GM23338 (cell line): Measurements from ENCODE around the gene C4orf17. TPM values are rescaled to one million over a fixed set of nuclear protein-coding genes. Genes with fewer than 3 reads are reported as not detected.

Experiments used
- ATAC-seq: fragments of 200-7000 bp; cut with Tn5 transposase; 3 replicates; pipeline ENCODE4 v1.9.1; 2020
- DNase-seq: peaks from one replicate; pipeline ENCODE4 v3.0.0-alpha.2; 2015; ENCODE audit warnings: low spot score
- H2AFZ ChIP-seq: fragments of 200-600 bp; sonication (generic); 2 replicates; pipeline ENCODE4 v1.8.0; 2016; ENCODE audit warnings: antibody characterized with exemption, mild to moderate bottlenecking, moderate library complexity
- H3F3A ChIP-seq: fragments of 200-600 bp; sonication (generic); replicated peaks from 2 replicates; pipeline ENCODE4 v1.8.0; 2017; ENCODE audit warnings: antibody characterized with exemption, mixed run types, low read depth
- H3K27ac ChIP-seq: fragments of 200-600 bp; sonication (generic); 2 replicates; pipeline ENCODE4 v1.6.1; 2016; ENCODE audit warnings: low read depth
- H3K27me3 ChIP-seq: fragments of 200-600 bp; sonication (generic); 2 replicates; pipeline ENCODE4 v1.8.0; 2016; ENCODE audit warnings: mild to moderate bottlenecking, mixed run types, moderate library complexity; ENCODE audit not compliant: insufficient read depth
- H3K36me3 ChIP-seq: fragments of 200-600 bp; sonication (generic); 2 replicates; pipeline ENCODE4 v1.8.0; 2016; ENCODE audit warnings: mild to moderate bottlenecking; ENCODE audit not compliant: insufficient read depth
- H3K4me1 ChIP-seq: fragments of 200-600 bp; sonication (generic); 2 replicates; pipeline ENCODE4 v1.8.0; 2016; ENCODE audit warnings: mild to moderate bottlenecking, moderate library complexity; ENCODE audit not compliant: insufficient read depth
- H3K4me2 ChIP-seq: fragments of 200-600 bp; sonication (generic); 2 replicates; pipeline ENCODE4 v1.7.1; 2017; ENCODE audit warnings: mixed run types
- H3K4me3 ChIP-seq: fragments of 200-600 bp; sonication (generic); 2 replicates; pipeline ENCODE4 v1.6.1; 2016; ENCODE audit warnings: mixed run types
- H3K79me2 ChIP-seq: fragments of 200-600 bp; sonication (generic); replicated peaks from 2 replicates; pipeline ENCODE4 v1.8.0; 2017; ENCODE audit warnings: mild to moderate bottlenecking; ENCODE audit not compliant: insufficient read depth
- H3K9me2 ChIP-seq: fragments of 200-600 bp; sonication (generic); 2 replicates; pipeline ENCODE4 v1.8.0; 2017; ENCODE audit not compliant: insufficient read depth
- H4K20me1 ChIP-seq: fragments of 200-600 bp; sonication (generic); replicated peaks from 2 replicates; pipeline ENCODE4 v1.8.0; 2017; ENCODE audit warnings: mild to moderate bottlenecking; ENCODE audit not compliant: insufficient read depth
- H3K27ac Mint-ChIP-seq: 2 replicates; pipeline ENCODE4 v1.8.0; 2020; ENCODE audit warnings: inconsistent platforms, mild to moderate bottlenecking, moderate library complexity, mixed read lengths
- H3K27me3 Mint-ChIP-seq: 3 replicates; pipeline ENCODE4 v1.8.0; 2022; ENCODE audit warnings: low read depth, mild to moderate bottlenecking, moderate library complexity, mixed read lengths, inconsistent platforms; ENCODE audit not compliant: insufficient read depth, poor library complexity
- H3K36me3 Mint-ChIP-seq: 3 replicates; pipeline ENCODE4 v1.8.0; 2021; ENCODE audit warnings: low read depth, mild to moderate bottlenecking, inconsistent platforms, moderate library complexity, mixed read lengths
- H3K4me1 Mint-ChIP-seq: 3 replicates; pipeline ENCODE4 v1.8.0; 2020; ENCODE audit warnings: mild to moderate bottlenecking, inconsistent platforms, mixed read lengths
- H3K4me3 Mint-ChIP-seq: 3 replicates; pipeline ENCODE4 v1.8.0; 2021; ENCODE audit warnings: moderate library complexity, mild to moderate bottlenecking, inconsistent platforms, mixed read lengths
- H3K9me3 Mint-ChIP-seq: 3 replicates; pipeline ENCODE4 v1.8.0; 2020; ENCODE audit warnings: moderate library complexity, mild to moderate bottlenecking, inconsistent platforms, mixed read lengths
- CREB1 ChIP-seq: fragments of 250-450 bp; sonication (Bioruptor Pico); IDR thresholded peaks from 2 replicates; pipeline ENCODE4 v1.5.0; 2020; ENCODE audit warnings: low read depth, mild to moderate bottlenecking, moderate library complexity
- CTCF ChIP-seq, 2 experiments: fragments of 200-600 bp in 1 of 2; sonication (generic) in 1 of 2; conservative IDR thresholded peaks; 2 replicates each; pipeline versions ENCODE4 v1.5.1 to v1.6.1; 2016 to 2017; ENCODE audit warnings: antibody characterized with exemption in 2 of 2, low read depth in 2 of 2, mild to moderate bottlenecking in 2 of 2, moderate library complexity in 1 of 2
- NANOG ChIP-seq: IDR thresholded peaks from 2 replicates; pipeline ENCODE4 v1.6.1; 2016; ENCODE audit warnings: antibody characterized with exemption, borderline replicate concordance
- POLR2AphosphoS5 ChIP-seq: IDR thresholded peaks from 2 replicates; pipeline ENCODE4 v1.6.1; 2016; ENCODE audit warnings: antibody characterized with exemption, low read depth
- ZNF114 ChIP-seq: fragments of 250-450 bp; sonication (Bioruptor Pico); IDR thresholded peaks from 2 replicates; pipeline ENCODE4 v1.5.0; 2020; ENCODE audit warnings: mild to moderate bottlenecking, moderate library complexity
- ZNF462 ChIP-seq: fragments of 250-450 bp; sonication (Bioruptor Pico); IDR thresholded peaks from 2 replicates; pipeline ENCODE4 v1.5.0; 2020; ENCODE audit warnings: mild to moderate bottlenecking, moderate library complexity
- polyA plus RNA-seq: library from polyadenylated mRNA; unstranded; fragments of >200 nt; fragmentation: Nextera tagmentation; extraction: Ambion mirVana; gene quantifications from 2 replicates; pipeline ENCODE4 v1.2.1, GENCODE V29; 2016
- total RNA-seq: library from RNA; depleted of rRNA; stranded (reverse); fragments of >200 nt; shearing (Covaris generic); gene quantifications from 2 replicates; pipeline ENCODE4 v1.2.3, GENCODE V29; 2014

The C4orf17 gene
- total and polyA plus RNA-seq, 2 experiments from 2014 or later = not detected

GRCh38 chr4:99536848-99537247 is 26.0 kb downstream of the C4orf17 start:
- H3K4me1 ChIP-seq = no peaks in the 10 kb centered on the region
- no peak overlapping the region for H3K4me2 ChIP-seq
- Mint-ChIP-seq H3K4me1 (peaks cover 3% of the 10 kb centered on the region; the same call in 2 of the 3 replicates), H3K27me3 (peaks cover 3% of the 10 kb centered on the region), H3K36me3 (no peaks in the 10 kb centered on the region), H3K9me3 (peaks cover 3% of the 10 kb centered on the region; the same call in 1 of the 3 replicates), H3K4me3 (no peak overlapping the region), H3K27ac (no peak overlapping the region)
- no peak overlapping the region for H3K27ac ChIP-seq
- no peaks in the 10 kb centered on the region for H3K9me2 ChIP-seq
- H3K27me3 ChIP-seq = no peaks in the 10 kb centered on the region
- H3K36me3 ChIP-seq = no peaks in the 10 kb centered on the region
- no peaks in the 10 kb centered on the region for H3K79me2 ChIP-seq
- no peak overlapping the region for H3K4me3 ChIP-seq
- H4K20me1 ChIP-seq = no peaks in the 10 kb centered on the region
- H2AFZ ChIP-seq = no peak overlapping the region
- TF ChIP-seq NANOG (no peak), ZNF462 (CRISPR knock-in tag) (no peak), ZNF114 (CRISPR knock-in tag) (no peak), CREB1 (no peak), POLR2AphosphoS5 (no peak)
- no peaks in the 10 kb centered on the region for H3F3A ChIP-seq
- ATAC-seq (no peak), DNase-seq (no peak)

GRCh38 chr4:99537674-99538073 is 26.9 kb downstream of the C4orf17 start:
- no peak for DNase-seq
- Histone ChIP-seq H3K4me2 (no peak overlapping the region), H3K27me3 (no peaks in the 10 kb centered on the region), H4K20me1 (no peaks in the 10 kb centered on the region), H3F3A (no peaks in the 10 kb centered on the region), H3K79me2 (no peaks in the 10 kb centered on the region), H3K4me3 (no peak overlapping the region), H2AFZ (no peak overlapping the region), H3K27ac (no peak overlapping the region), H3K4me1 (no peaks in the 10 kb centered on the region), H3K36me3 (no peaks in the 10 kb centered on the region), H3K9me2 (no peaks in the 10 kb centered on the region)
- Mint-ChIP-seq H3K36me3 (no peaks in the 10 kb centered on the region), H3K9me3 (peaks cover 3% of the 10 kb centered on the region; the same call in 1 of the 3 replicates), H3K4me3 (no peak overlapping the region), H3K4me1 (peaks cover 3% of the 10 kb centered on the region; the same call in 2 of the 3 replicates), H3K27ac (no peak overlapping the region), H3K27me3 (peaks cover 3% of the 10 kb centered on the region)
- no peak for ATAC-seq
- TF ChIP-seq CREB1 = no peak
- TF ChIP-seq CTCF (conservative IDR thresholded peaks at IDR 0.05; ENCODE audit: low read depth in 2 of 2) = no peak
- TF ChIP-seq NANOG = no peak
